H7 (cell line): ENCODE data around the gene RNF146. TPM values are rescaled to one million over a fixed set of nuclear protein-coding genes. Genes with fewer than 3 reads are reported as not detected.
A peak's percentile ranks its signal among the peaks of the same experiment; 100 is the strongest.

ENCODE experiments used
- DNase-seq: peaks from one replicate; pipeline ENCODE4 v3.0.0; 2012
- H3K27me3 ChIP-seq: 2 replicates; pipeline ENCODE4 v1.6.0; 2011; ENCODE audit warnings: mild to moderate bottlenecking, low read length; ENCODE audit not compliant: control insufficient read depth, insufficient read depth
- H3K36me3 ChIP-seq: replicated peaks from 2 replicates; pipeline ENCODE4 v1.5.1; 2011; ENCODE audit warnings: low read length; ENCODE audit not compliant: control insufficient read depth, insufficient read depth
- H3K4me3 ChIP-seq: 2 replicates; pipeline ENCODE4 v1.5.1; 2011; ENCODE audit warnings: low read depth, mild to moderate bottlenecking, control low read depth, low read length, moderate library complexity; ENCODE audit not compliant: insufficient read depth
- total RNA-seq: library from RNA; depleted of rRNA; stranded (reverse); fragments of >200 nt; shearing (Covaris generic); gene quantifications from 2 replicates; pipeline ENCODE4 v1.2.3, GENCODE V29; 2014

Gene RNF146
- total RNA-seq, 1 experiment from 2014 or later: 27.5 TPM

GRCh38 chr6:127267646-127268625, 1.3 kb downstream of the RNF146 start:
- no peak for DNase-seq

GRCh38 chr6:127272576-127272975, 5.9 kb downstream of the RNF146 start:
- Histone ChIP-seq H3K4me3 (no peak overlapping the region), H3K27me3 (no peaks in the 10 kb centered on the region), H3K36me3 (no peaks in the 10 kb centered on the region)
- no peak for DNase-seq

More at GRCh38 chr6:127267646-127268625, 1.3 kb downstream of the RNF146 start:
- peak overlapping the region; percentile 94 for H3K4me3 ChIP-seq
- H3K36me3 ChIP-seq: no peaks in the 10 kb centered on the region
- H3K27me3 ChIP-seq: no peaks in the 10 kb centered on the region

GRCh38 chr6:127273499-127273898, 6.8 kb downstream of the RNF146 start:
- Histone ChIP-seq H3K4me3 (no peak overlapping the region), H3K27me3 (no peaks in the 10 kb centered on the region), H3K36me3 (no peaks in the 10 kb centered on the region)
- no peak for DNase-seq

GRCh38 chr6:127276331-127276730, 9.7 kb downstream of the RNF146 start:
- Histone ChIP-seq H3K36me3 (no peaks in the 10 kb centered on the region; the same call in 1 of the 2 replicates), H3K4me3 (no peak overlapping the region), H3K27me3 (no peaks in the 10 kb centered on the region)
- DNase-seq: no peak

- H3K4me3 ChIP-seq: no peak overlapping the region
- DNase-seq: no peak
- no peaks in the 10 kb centered on the region; the same call in 1 of the 2 replicates for H3K36me3 ChIP-seq
- H3K27me3 ChIP-seq: no peaks in the 10 kb centered on the region
Measured at GRCh38 chr6:127277878-127278843, 11.5 kb downstream of the RNF146 start.

- peaks cover 1% of the 10 kb centered on the region for H3K36me3 ChIP-seq
- no peak overlapping the region for H3K4me3 ChIP-seq
- no peak for DNase-seq
- H3K27me3 ChIP-seq: no peaks in the 10 kb centered on the region
Measured at GRCh38 chr6:127279815-127280214, 13.2 kb downstream of the RNF146 start.

- H3K36me3 ChIP-seq: peaks cover 5% of the 10 kb centered on the region
- H3K27me3 ChIP-seq: no peaks in the 10 kb centered on the region
- DNase-seq: no peak
- H3K4me3 ChIP-seq: no peak overlapping the region
Measured at GRCh38 chr6:127282184-127282583, 15.5 kb downstream of the RNF146 start.

GRCh38 chr6:127288705-127289104, 22.0 kb downstream of the RNF146 start:
- no peak overlapping the region for H3K4me3 ChIP-seq
- peaks cover 5% of the 10 kb centered on the region for H3K36me3 ChIP-seq
- no peaks in the 10 kb centered on the region for H3K27me3 ChIP-seq
- no peak for DNase-seq

GRCh38 chr6:127289934-127290333, 23.3 kb downstream of the RNF146 start:
- Histone ChIP-seq H3K36me3 (peaks cover 5% of the 10 kb centered on the region), H3K27me3 (no peaks in the 10 kb centered on the region), H3K4me3 (no peak overlapping the region)
- DNase-seq: no peak

- peaks cover 3% of the 10 kb centered on the region for H3K36me3 ChIP-seq
- DNase-seq: no peak
- H3K27me3 ChIP-seq: no peaks in the 10 kb centered on the region
- no peak overlapping the region for H3K4me3 ChIP-seq
Measured at GRCh38 chr6:127290391-127291265, 24.0 kb downstream of the RNF146 start.

GRCh38 chr6:127291495-127291894, 24.8 kb downstream of the RNF146 start:
- H3K27me3 ChIP-seq: no peaks in the 10 kb centered on the region
- peaks cover 3% of the 10 kb centered on the region for H3K36me3 ChIP-seq
- no peak overlapping the region for H3K4me3 ChIP-seq
- no peak for DNase-seq

- Histone ChIP-seq H3K27me3 (no peaks in the 10 kb centered on the region), H3K36me3 (no peaks in the 10 kb centered on the region), H3K4me3 (no peak overlapping the region)
- no peak for DNase-seq
Measured at GRCh38 chr6:127297502-127298070, 30.9 kb downstream of the RNF146 start.

GRCh38 chr6:127298475-127298874, 31.8 kb downstream of the RNF146 start:
- DNase-seq: no peak
- Histone ChIP-seq H3K4me3 (no peak overlapping the region), H3K27me3 (no peaks in the 10 kb centered on the region), H3K36me3 (no peaks in the 10 kb centered on the region)
